Subcutaneous abdominal adipose tissue (tissue), 5 donors: ENCODE results near the gene USP49.

Experiments
- H3K27ac ChIP-seq: one replicate; pipeline ENCODE4 v1.7.0; 2013; ENCODE audit warnings: low read depth, mild to moderate bottlenecking, inconsistent platforms, low read length, moderate library complexity
- H3K27me3 ChIP-seq, 5 donors: one replicate each; pipeline ENCODE4 v1.7.0; 2013; ENCODE audit warnings: low read length in 5 of 5, inconsistent platforms in 1 of 5; ENCODE audit not compliant: control insufficient read depth in 5 of 5, insufficient read depth in 4 of 5
- H3K36me3 ChIP-seq, 5 donors: one replicate each; pipeline ENCODE4 v1.7.0; 2013; ENCODE audit warnings: low read length in 5 of 5; ENCODE audit not compliant: control insufficient read depth in 5 of 5, insufficient read depth in 5 of 5
- H3K4me1 ChIP-seq, 5 donors: one replicate each; pipeline ENCODE4 v1.7.0; 2013; ENCODE audit warnings: low read length in 5 of 5, mild to moderate bottlenecking in 3 of 5, moderate library complexity in 1 of 5; ENCODE audit not compliant: control insufficient read depth in 5 of 5, insufficient read depth in 5 of 5
- H3K4me3 ChIP-seq, 5 donors: one replicate each; pipeline ENCODE4 v1.7.0; 2013; ENCODE audit warnings: low read length in 5 of 5, low read depth in 1 of 5
- H3K9ac ChIP-seq, 5 donors: one replicate each; pipeline ENCODE4 v1.7.0; 2013; ENCODE audit warnings: low read length in 5 of 5, mild to moderate bottlenecking in 4 of 5, moderate library complexity in 3 of 5
- H3K9me3 ChIP-seq, 5 donors: one replicate each; pipeline ENCODE4 v1.7.0; 2013; ENCODE audit warnings: low read length in 5 of 5; ENCODE audit not compliant: control insufficient read depth in 5 of 5
- donor health status: healthy.
- donor health status: healthy.
- donor health status: healthy.
- donor health status: healthy.
- donor health status: healthy.

The USP49 gene

DNA sequence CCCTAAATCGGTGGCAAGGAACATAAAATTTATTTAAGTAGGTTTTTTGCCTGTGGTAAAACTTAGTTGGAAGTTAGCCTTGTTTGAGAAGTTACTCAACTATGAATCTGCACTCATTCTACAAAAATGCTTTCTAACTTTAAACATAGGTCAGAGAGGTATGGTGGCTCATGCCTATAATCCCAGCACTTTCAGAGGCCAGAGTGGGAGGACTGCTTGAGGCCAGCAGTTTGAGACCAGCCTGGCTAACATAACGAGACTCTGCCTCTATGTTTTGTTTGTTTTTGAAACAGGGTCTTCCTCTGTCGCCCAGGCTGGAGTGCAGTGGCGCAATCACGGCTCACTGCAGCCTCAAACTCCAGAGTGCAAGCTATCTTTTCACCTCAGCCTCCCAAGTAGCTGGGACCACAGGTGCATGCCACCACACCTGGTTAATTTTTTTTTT is 16.2 kb downstream of the USP49 start:
- H3K27ac ChIP-seq, result no peak overlapping the region
- H3K4me1 ChIP-seq, result no peaks in the 10 kb centered on the region
- H3K9me3 ChIP-seq, result no peaks in the 10 kb centered on the region
- no peak overlapping the region for H3K9ac ChIP-seq
- no peaks in the 10 kb centered on the region for H3K27me3 ChIP-seq
- H3K4me3 ChIP-seq, result no peak overlapping the region
- H3K36me3 ChIP-seq, result no peaks in the 10 kb centered on the region

DNA sequence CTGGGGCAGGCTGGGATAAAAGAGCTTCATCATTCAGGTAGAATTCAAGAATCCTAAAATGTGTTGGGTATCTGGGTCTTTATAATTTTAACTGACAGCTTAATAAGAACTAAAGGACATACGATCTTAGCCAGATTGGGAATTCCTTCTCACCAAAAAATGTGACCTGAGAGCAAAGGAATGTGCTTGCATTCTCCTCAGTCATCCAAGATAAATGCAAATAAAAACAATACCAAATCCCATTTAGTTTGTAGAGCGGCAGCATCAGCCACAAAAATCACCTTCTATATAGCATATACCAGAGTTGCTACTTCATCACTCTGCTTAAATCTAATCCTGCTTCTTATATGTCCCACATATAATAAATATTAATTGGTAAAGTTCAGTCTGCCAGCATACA is 16.9 kb downstream of the USP49 start:
- H3K36me3 ChIP-seq, result no peaks in the 10 kb centered on the region
- no peak overlapping the region for H3K4me3 ChIP-seq
- no peaks in the 10 kb centered on the region for H3K9me3 ChIP-seq
- no peaks in the 10 kb centered on the region for H3K27me3 ChIP-seq
- H3K4me1 ChIP-seq, result peaks cover 0 to 1% (median 0%) of the 10 kb centered on the region in 5 donors
- no peak overlapping the region for H3K9ac ChIP-seq
- H3K27ac ChIP-seq, result no peak overlapping the region

DNA sequence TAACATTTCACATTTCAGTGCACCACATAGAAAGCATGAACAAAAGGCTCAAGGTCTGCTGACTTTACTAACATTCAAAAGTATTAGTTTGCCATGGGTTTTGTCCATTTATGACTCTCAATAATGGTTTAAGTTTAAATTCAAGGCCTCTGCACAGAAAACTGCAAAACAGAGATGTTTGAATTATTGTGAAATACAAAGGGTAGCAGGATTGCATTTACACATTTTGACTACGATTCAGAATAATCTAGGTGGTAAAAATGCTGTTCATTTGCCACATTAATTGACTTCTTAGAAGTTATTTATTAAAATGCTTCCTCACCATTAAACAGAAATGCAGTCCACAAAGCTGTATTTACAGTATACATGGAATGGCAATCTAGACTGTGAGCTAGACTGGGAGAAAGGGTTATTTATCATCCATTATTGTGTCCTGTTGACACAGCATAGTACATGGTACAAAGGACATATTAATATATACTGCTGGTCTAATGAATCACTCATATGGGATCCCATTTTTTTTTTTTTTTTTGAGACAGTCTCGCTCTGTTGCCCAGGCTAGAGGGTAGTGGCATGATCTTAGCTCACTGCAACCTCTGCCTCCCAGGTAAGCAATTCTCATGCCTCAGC is 18.0 kb downstream of the USP49 start:
- Histone ChIP-seq H3K36me3 (peaks cover 0 to 1% (median 0%) of the 10 kb centered on the region in 5 donors), H3K27ac (no peak overlapping the region), H3K9ac (no peak overlapping the region), H3K4me3 (no peak overlapping the region), H3K9me3 (no peaks in the 10 kb centered on the region), H3K4me1 (peaks cover 0 to 3% (median 0%) of the 10 kb centered on the region in 5 donors), H3K27me3 (no peaks in the 10 kb centered on the region)

DNA sequence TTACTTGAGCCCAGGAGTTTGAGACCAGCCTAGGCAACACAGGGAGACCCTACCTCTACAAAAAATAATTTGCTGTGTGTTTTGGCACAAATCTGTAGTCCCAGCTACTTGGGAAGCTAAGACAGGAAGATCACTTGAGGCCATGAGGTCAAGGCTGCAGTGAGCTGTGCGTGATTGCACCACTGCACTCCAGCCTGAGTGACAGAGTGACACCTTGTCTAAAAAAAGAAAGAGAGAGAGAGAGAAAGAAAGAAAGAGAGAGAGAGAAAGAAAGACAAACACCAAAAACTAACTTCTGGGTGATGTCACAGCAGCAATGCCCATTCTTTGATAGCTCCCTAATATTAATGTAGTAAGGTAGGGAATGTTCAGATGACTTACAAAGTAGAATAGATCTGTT is 20.4 kb downstream of the USP49 start:
- H3K9ac ChIP-seq, result peak overlapping the region in 1 of 5 donors; percentile 1
- no peak overlapping the region for H3K4me3 ChIP-seq
- H3K27me3 ChIP-seq, result no peaks in the 10 kb centered on the region
- no peaks in the 10 kb centered on the region for H3K9me3 ChIP-seq
- peaks cover 0 to 3% (median 0%) of the 10 kb centered on the region in 5 donors for H3K4me1 ChIP-seq
- no peak overlapping the region for H3K27ac ChIP-seq
- H3K36me3 ChIP-seq, result peaks cover 0 to 5% (median 2%) of the 10 kb centered on the region in 5 donors

DNA sequence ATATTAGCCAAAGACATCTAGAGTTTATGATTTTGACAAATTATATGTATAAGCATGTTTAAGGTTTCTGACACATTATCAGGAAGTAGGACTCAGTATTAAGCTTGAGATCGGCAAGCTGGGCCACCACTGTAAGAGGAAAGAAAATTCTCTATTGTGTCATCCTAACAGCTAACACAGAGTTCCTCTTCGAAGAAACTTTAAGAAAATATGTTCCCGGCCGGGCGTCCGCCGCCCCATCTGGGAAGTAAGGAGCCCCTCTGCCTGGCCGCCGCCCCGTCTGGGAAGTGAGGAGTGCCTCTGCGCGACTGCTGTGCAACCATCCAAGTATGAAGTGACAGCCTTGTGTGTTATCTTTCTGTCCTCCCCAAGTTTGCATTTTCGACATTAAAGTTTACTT is 23.0 kb downstream of the USP49 start:
- Histone ChIP-seq H3K4me3 (no peak overlapping the region), H3K9ac (no peak overlapping the region), H3K36me3 (peaks cover 0 to 7% (median 2%) of the 10 kb centered on the region in 5 donors), H3K4me1 (peaks cover 0 to 3% (median 0%) of the 10 kb centered on the region in 5 donors), H3K27me3 (no peaks in the 10 kb centered on the region), H3K9me3 (no peaks in the 10 kb centered on the region), H3K27ac (no peak overlapping the region)

DNA sequence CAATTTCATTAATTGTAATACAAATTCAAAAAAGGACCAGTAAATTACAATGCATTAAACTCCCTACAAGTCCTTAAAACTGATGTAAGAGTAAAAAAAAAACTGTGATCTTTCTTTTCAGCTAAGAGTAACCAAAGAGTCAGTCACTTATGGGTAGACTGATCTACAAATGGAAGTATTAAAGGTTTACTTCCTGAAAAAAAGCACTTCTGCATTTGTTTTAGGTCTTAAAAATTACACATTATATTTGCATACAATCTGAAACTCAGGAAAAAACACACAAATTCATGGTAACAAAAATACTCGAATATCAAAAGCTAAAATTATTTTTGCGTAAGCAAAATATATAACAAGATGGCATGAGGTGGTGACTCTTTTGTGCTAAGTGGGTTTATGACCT is 23.5 kb downstream of the USP49 start:
- H3K4me1 ChIP-seq, result peaks cover 0 to 3% (median 0%) of the 10 kb centered on the region in 5 donors
- H3K36me3 ChIP-seq, result peaks cover 0 to 8% (median 2%) of the 10 kb centered on the region in 5 donors
- no peaks in the 10 kb centered on the region for H3K9me3 ChIP-seq
- no peaks in the 10 kb centered on the region for H3K27me3 ChIP-seq
- H3K27ac ChIP-seq, result no peak overlapping the region
- H3K4me3 ChIP-seq, result no peak overlapping the region
- no peak overlapping the region for H3K9ac ChIP-seq

DNA sequence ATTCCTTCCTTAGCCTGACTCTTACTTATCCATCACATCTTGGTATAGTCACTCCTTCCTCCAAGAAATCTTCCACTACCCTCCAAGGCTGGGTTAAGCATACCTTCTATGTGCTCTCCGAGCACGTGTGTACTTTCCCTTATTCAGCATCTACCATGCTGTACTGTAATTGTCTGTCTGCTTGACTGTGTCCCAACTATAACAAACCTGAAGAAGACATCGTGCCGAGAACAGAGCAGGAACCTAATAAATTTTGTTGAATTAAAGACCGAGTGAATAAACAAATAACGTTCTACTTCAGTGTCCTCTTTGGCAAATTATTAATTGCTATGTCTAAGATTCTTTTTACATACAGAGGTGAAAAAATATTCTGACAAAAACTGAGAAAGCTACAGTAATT is 35.8 kb downstream of the USP49 start:
- Histone ChIP-seq H3K36me3 (peaks cover 0 to 8% (median 3%) of the 10 kb centered on the region in 5 donors), H3K27me3 (no peaks in the 10 kb centered on the region), H3K27ac (no peak overlapping the region), H3K9ac (no peak overlapping the region), H3K4me1 (no peaks in the 10 kb centered on the region), H3K4me3 (no peak overlapping the region), H3K9me3 (no peaks in the 10 kb centered on the region)

DNA sequence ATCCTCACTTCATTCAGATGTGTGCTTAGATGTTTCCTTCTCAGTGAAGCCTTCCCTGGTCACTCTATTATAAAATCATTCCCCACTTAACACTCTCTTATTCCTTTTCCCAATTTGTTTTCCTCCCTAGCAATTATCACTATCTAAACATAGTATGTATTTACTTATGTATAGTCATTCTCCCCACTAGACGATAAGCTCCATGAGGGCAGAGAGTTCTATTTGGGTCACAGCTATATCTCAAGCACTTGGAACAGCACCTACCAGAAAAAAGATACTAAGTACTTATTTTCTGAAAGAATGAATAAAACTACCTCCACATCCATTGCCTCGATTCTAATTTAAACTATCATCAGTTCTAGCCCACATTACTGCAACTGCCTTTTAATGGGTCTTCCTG is 36.5 kb downstream of the USP49 start:
- no peak overlapping the region for H3K4me3 ChIP-seq
- H3K27me3 ChIP-seq, result no peaks in the 10 kb centered on the region
- H3K9ac ChIP-seq, result no peak overlapping the region

DNA sequence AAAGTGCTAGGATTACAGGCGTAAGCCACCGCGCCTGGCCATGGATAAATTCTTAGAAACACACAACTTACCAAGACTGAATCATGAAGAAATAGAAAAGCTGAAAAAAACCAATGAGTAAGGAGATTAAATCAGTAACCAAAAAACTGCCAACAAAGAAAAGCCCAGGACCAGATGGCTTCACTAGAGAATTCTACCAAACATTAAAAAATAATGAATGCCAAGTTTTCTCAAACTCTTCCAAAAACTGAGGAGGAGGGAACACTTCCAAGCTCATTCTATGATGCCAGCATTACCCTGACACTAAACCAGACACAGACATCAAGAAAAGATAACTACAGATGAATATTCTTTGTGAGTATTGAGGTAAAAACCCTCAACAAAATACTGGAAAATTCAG is 44.3 kb downstream of the USP49 start:
- Histone ChIP-seq H3K27ac (no peak overlapping the region), H3K9me3 (no peaks in the 10 kb centered on the region), H3K9ac (no peak overlapping the region), H3K4me1 (peaks cover 3 to 12% (median 5%) of the 10 kb centered on the region in 5 donors), H3K36me3 (no peaks in the 10 kb centered on the region), H3K4me3 (no peak overlapping the region), H3K27me3 (no peaks in the 10 kb centered on the region)

More for the DNA sequence above, 36.5 kb downstream of the USP49 start:
- Histone ChIP-seq H3K9me3 (no peaks in the 10 kb centered on the region), H3K27ac (no peak overlapping the region), H3K4me1 (no peaks in the 10 kb centered on the region), H3K36me3 (peaks cover 0 to 8% (median 3%) of the 10 kb centered on the region in 5 donors)

DNA sequence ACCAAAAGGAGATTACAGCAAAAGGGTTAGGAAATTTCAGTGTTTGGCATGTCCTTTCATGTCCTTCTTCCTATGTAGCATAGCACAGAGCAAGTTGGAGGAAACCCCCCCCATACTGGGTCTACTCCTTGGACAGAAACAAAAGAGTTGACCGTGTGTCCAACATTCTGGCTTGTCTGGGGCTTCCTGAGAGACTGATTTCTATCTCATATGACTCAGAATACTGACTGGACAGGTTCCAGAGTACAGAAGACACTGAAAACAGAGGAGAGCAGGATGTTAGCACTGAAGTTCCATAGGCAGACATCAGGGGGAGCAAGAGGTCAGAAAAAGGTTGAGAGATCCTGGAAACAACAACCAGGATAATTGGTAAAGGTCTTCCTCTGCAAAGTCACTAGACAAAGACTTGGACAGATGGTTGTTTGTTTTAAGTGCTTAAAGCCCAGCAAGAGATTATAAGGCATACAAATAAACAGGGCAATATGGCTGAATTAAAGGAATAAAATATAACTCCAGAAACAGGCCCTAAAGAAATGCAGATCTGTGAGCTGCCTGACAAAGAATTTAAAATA is 48.4 kb downstream of the USP49 start:
- Histone ChIP-seq H3K27ac (peak overlapping the region; percentile 26), H3K9me3 (no peaks in the 10 kb centered on the region), H3K4me3 (no peak overlapping the region), H3K36me3 (no peaks in the 10 kb centered on the region), H3K9ac (peak overlapping the region in 1 of 5 donors; percentile 2), H3K27me3 (no peaks in the 10 kb centered on the region), H3K4me1 (peaks cover 3 to 12% (median 5%) of the 10 kb centered on the region in 5 donors)
